Upper lobe of left lung (tissue), 4 donors: ENCODE results near the gene CLTCL1.

Source experiments
- CTCF ChIP-seq, 6 experiments: fragments of 450-650 bp in 4 of 6; fragments of 200-600 bp in 2 of 6; sonication (generic) in 2 of 6; IDR thresholded peaks; one replicate each; pipeline ENCODE4 v1.5.1; 2016 to 2019; ENCODE audit warnings: antibody characterized with exemption in 6 of 6
- POLR2A ChIP-seq, 4 donors: fragments of 450-650 bp; IDR thresholded peaks; one replicate each; pipeline ENCODE4 v1.5.1; 2016 to 2017; ENCODE audit warnings: antibody characterized with exemption in 4 of 4, mild to moderate bottlenecking in 2 of 4

GRCh38 chr22:19275104-19275503 is 16.4 kb downstream of the CLTCL1 start:
- TF ChIP-seq CTCF (IDR thresholded peaks at IDR 0.05): no peak
- no peak for TF ChIP-seq POLR2A (IDR thresholded peaks at IDR 0.05)
